Gastrocnemius medialis (tissue), 4 donors: ENCODE results near the gene AUTS2.

Experiments
- POLR2A ChIP-seq, 2 donors: fragments of 450-650 bp; IDR thresholded peaks; one replicate each; pipeline ENCODE4 v1.6.1; 2017; ENCODE audit warnings: antibody characterized with exemption in 2 of 2, mild to moderate bottlenecking in 2 of 2, moderate library complexity in 2 of 2
- TF ChIP-seq, protein P1 (sequence below), 5 experiments: fragments of 450-650 bp in 3 of 5; fragments of 200-600 bp in 2 of 5; sonication (generic) in 2 of 5; IDR thresholded peaks in 4 of 5; conservative IDR thresholded peaks in 1 of 5; 1 replicate in 4 of 5; 2 replicates in 1 of 5; pipeline ENCODE4 v1.5.1; 2016 to 2019; ENCODE audit warnings: antibody characterized with exemption in 5 of 5, mild to moderate bottlenecking in 3 of 5, moderate library complexity in 3 of 5

DNA sequence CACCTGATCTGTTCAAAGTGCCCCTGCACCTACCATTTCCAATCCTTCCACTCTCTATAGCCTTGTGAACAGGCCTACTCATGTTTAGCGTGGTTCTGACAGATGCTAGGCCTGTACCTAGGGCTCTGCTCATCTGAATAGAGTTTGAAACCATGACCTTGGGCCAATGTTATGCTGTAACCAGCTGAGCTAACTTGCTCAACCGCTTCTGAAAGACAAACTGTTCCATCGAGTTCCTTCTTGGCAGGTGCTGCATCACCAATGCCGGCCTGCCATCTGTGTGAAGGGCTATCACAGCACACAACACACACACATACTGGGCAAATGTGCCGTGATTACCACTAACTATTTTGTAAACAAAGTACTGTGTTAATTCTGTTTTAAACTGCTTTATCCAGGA lies 1114.7 kb downstream of the AUTS2 start:
- TF ChIP-seq, protein P1, sequence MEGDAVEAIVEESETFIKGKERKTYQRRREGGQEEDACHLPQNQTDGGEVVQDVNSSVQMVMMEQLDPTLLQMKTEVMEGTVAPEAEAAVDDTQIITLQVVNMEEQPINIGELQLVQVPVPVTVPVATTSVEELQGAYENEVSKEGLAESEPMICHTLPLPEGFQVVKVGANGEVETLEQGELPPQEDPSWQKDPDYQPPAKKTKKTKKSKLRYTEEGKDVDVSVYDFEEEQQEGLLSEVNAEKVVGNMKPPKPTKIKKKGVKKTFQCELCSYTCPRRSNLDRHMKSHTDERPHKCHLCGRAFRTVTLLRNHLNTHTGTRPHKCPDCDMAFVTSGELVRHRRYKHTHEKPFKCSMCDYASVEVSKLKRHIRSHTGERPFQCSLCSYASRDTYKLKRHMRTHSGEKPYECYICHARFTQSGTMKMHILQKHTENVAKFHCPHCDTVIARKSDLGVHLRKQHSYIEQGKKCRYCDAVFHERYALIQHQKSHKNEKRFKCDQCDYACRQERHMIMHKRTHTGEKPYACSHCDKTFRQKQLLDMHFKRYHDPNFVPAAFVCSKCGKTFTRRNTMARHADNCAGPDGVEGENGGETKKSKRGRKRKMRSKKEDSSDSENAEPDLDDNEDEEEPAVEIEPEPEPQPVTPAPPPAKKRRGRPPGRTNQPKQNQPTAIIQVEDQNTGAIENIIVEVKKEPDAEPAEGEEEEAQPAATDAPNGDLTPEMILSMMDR (IDR thresholded peaks at IDR 0.05 in 4 of 5, conservative IDR thresholded peaks at IDR 0.05 in 1 of 5), result no peak
- TF ChIP-seq POLR2A (IDR thresholded peaks at IDR 0.05), result no peak
